SK-N-SH (cell line): ENCODE data around the gene SLC1A3. TPM values are rescaled to one million over a fixed set of nuclear protein-coding genes. Genes with fewer than 3 reads are reported as not detected.

Source experiments
- CTCF ChIA-PET: fragments of 300-600, 350-600 bp; formaldehyde crosslinking; extraction: SDS; loops from one replicate; lab custom pipeline; 2021; lab: Yijun Ruan, JAX
- POLR2A ChIA-PET: fragments of 350-600 bp; sonication (Branson Sonifier 250); formaldehyde crosslinking; extraction: SDS; loops from one replicate; lab custom pipeline; 2020; ENCODE audit warnings: antibody characterized with exemption, inconsistent platforms; lab: Yijun Ruan, JAX
- DNase-seq: peaks from one replicate; pipeline ENCODE4 v3.0.0; 2012
- H2AFZ ChIP-seq: fragments of 200-600 bp; sonication (generic); 2 replicates; pipeline ENCODE4 v1.8.1; 2016; ENCODE audit warnings: antibody characterized with exemption, mild to moderate bottlenecking, low read depth
- H3F3A ChIP-seq: fragments of 200-600 bp; sonication (generic); replicated peaks from 2 replicates; pipeline ENCODE3; 2016; ENCODE audit warnings: antibody characterized with exemption, mild to moderate bottlenecking; ENCODE audit not compliant: insufficient read depth
- H3K27ac ChIP-seq, 2 experiments: fragments of 200-500 bp in 1 of 2; fragments of 200-600 bp in 1 of 2; sonication (Bioruptor generic) in 1 of 2; sonication (generic), shearing (Covaris generic) in 1 of 2; 2 replicates each; pipeline versions ENCODE4 v1.5.1 to v1.6.1; 2014 to 2016; ENCODE audit warnings: low read depth in 2 of 2, inconsistent platforms in 1 of 2, low read length in 1 of 2, mild to moderate bottlenecking in 1 of 2, mixed read lengths in 1 of 2
- H3K27me3 ChIP-seq: fragments of 200-600 bp; sonication (generic), shearing (Covaris generic); 2 replicates; pipeline ENCODE4 v1.6.1; 2016; ENCODE audit warnings: mixed run types; ENCODE audit not compliant: insufficient read depth
- H3K36me3 ChIP-seq, 2 experiments: fragments of 200-500 bp in 1 of 2; fragments of 200-600 bp in 1 of 2; sonication (Bioruptor generic) in 1 of 2; sonication (generic) in 1 of 2; replicated peaks in 1 of 2; 2 replicates each; pipeline versions ENCODE3 to v1.5.1; 2014 to 2016; ENCODE audit warnings: low read length in 1 of 2, mild to moderate bottlenecking in 1 of 2; ENCODE audit not compliant: insufficient read depth in 2 of 2, control insufficient read depth in 1 of 2
- H3K4me1 ChIP-seq, 2 experiments: fragments of 200-500 bp in 1 of 2; fragments of 200-600 bp in 1 of 2; sonication (Bioruptor generic) in 1 of 2; sonication (generic), shearing (Covaris generic) in 1 of 2; 2 replicates each; pipeline versions ENCODE4 v1.5.1 to v1.6.1; 2014 to 2016; ENCODE audit warnings: low read depth in 1 of 2, low read length in 1 of 2, mixed run types in 1 of 2; ENCODE audit not compliant: insufficient read depth in 2 of 2, control insufficient read depth in 1 of 2
- H3K4me2 ChIP-seq: fragments of 200-600 bp; sonication (generic), shearing (Covaris generic); 2 replicates; pipeline ENCODE4 v1.6.1; 2017; ENCODE audit warnings: mixed run types
- H3K4me3 ChIP-seq, 2 experiments: fragments of 200-500 bp in 1 of 2; fragments of 200-600 bp in 1 of 2; sonication (Bioruptor generic) in 1 of 2; sonication (generic), shearing (Covaris generic) in 1 of 2; 2 replicates each; pipeline versions ENCODE4 v1.5.1 to v1.8.1; 2014 to 2016; ENCODE audit warnings: low read depth in 2 of 2, inconsistent platforms in 1 of 2, low read length in 1 of 2, mild to moderate bottlenecking in 1 of 2, mixed read lengths in 1 of 2, moderate library complexity in 1 of 2
- H3K79me2 ChIP-seq: fragments of 200-600 bp; sonication (generic); 2 replicates; pipeline ENCODE4 v1.8.1; 2017; ENCODE audit warnings: mild to moderate bottlenecking; ENCODE audit not compliant: insufficient read depth
- H3K9ac ChIP-seq: fragments of 200-600 bp; sonication (generic); 2 replicates; pipeline ENCODE4 v1.6.1; 2017; ENCODE audit warnings: mixed run types
- H3K9me2 ChIP-seq: fragments of 200-600 bp; sonication (generic); 2 replicates; pipeline ENCODE4 v1.6.1; 2017; ENCODE audit warnings: mixed run types
- H3K9me3 ChIP-seq: fragments of 200-600 bp; sonication (generic); 2 replicates; pipeline ENCODE4 v1.6.1; 2017; ENCODE audit warnings: mixed run types, mild to moderate bottlenecking, moderate library complexity
- H4K20me1 ChIP-seq: fragments of 200-600 bp; sonication (generic); 2 replicates; pipeline ENCODE4 v1.6.1; 2017; ENCODE audit warnings: mild to moderate bottlenecking, mixed run types; ENCODE audit not compliant: insufficient read depth
- CHD2 ChIP-seq: fragments of 150-350 bp; IDR thresholded peaks from 2 replicates; pipeline ENCODE4 v1.6.1; 2018; ENCODE audit warnings: low read length; ENCODE audit not compliant: partially characterized antibody
- ELF1 ChIP-seq: IDR thresholded peaks from 2 replicates; pipeline ENCODE4 v1.4.0; 2012
- EZH2phosphoT487 ChIP-seq: fragments of 200-600 bp; sonication (generic); IDR thresholded peaks from 2 replicates; pipeline ENCODE4 v1.6.1; 2017; ENCODE audit warnings: low read depth, mixed run types, mild to moderate bottlenecking, antibody characterized with exemption, moderate library complexity, borderline replicate concordance
- FOXJ3 ChIP-seq: sonication (generic); formaldehyde crosslinking; IDR thresholded peaks from 2 replicates; pipeline ENCODE4 v1.5.1; 2020; ENCODE audit warnings: mild to moderate bottlenecking, missing genetic modification reagents
- FOXM1 ChIP-seq: IDR thresholded peaks from 2 replicates; pipeline ENCODE4 v1.4.0; 2012; ENCODE audit warnings: low read depth, mild to moderate bottlenecking
- GATA2 ChIP-seq: sonication (generic); formaldehyde crosslinking; IDR thresholded peaks from 2 replicates; pipeline ENCODE4 v1.5.0; 2020; ENCODE audit warnings: mild to moderate bottlenecking, missing genetic modification reagents
- MEF2A ChIP-seq: IDR thresholded peaks from 2 replicates; pipeline ENCODE4 v1.4.0; 2012; ENCODE audit warnings: low read depth, borderline replicate concordance
- MXI1 ChIP-seq: IDR thresholded peaks from 2 replicates; pipeline ENCODE4 v1.6.1; 2012; ENCODE audit warnings: mild to moderate bottlenecking, low read depth, low read length, improper control_type of control experiment
- NRF1 ChIP-seq: IDR thresholded peaks from 2 replicates; pipeline ENCODE4 v1.6.1; 2012; ENCODE audit warnings: low read depth, mild to moderate bottlenecking, low read length
- POLR2AphosphoS5 ChIP-seq: IDR thresholded peaks from 2 replicates; pipeline ENCODE4 v1.6.1; 2012; ENCODE audit warnings: low read depth, low read length
- RCOR1 ChIP-seq: fragments of 150-350 bp; IDR thresholded peaks from 2 replicates; pipeline ENCODE4 v1.6.1; 2017; ENCODE audit warnings: antibody characterized with exemption, low read length
- REST ChIP-seq: IDR thresholded peaks from 2 replicates; pipeline ENCODE4 v1.6.1; 2012; ENCODE audit warnings: mild to moderate bottlenecking, low read depth, low read length, moderate library complexity
- RFX5 ChIP-seq: IDR thresholded peaks from 2 replicates; pipeline ENCODE4 v1.6.1; 2012; ENCODE audit warnings: mild to moderate bottlenecking, improper control_type of control experiment, low read length
- TCF12 ChIP-seq: IDR thresholded peaks from 2 replicates; pipeline ENCODE4 v1.4.0; 2012
- TEAD4 ChIP-seq: IDR thresholded peaks from 2 replicates; pipeline ENCODE4 v1.4.0; 2012; ENCODE audit warnings: mild to moderate bottlenecking, borderline replicate concordance; ENCODE audit not compliant: insufficient read depth
- YY1 ChIP-seq: IDR thresholded peaks from 2 replicates; pipeline ENCODE4 v1.4.0; 2012; ENCODE audit warnings: low read depth, mild to moderate bottlenecking
- WGBS: methylation state at CpG from one replicate; pipeline ENCODE4 v1.1.6; 2017; ENCODE audit warnings: low lambda C conversion rate; 5-methylcytosine and 5-hydroxymethylcytosine counted together
- polyA plus RNA-seq, 3 experiments: library from polyadenylated mRNA; depleted of rRNA; stranded (reverse); fragments of >200 nt; gene quantifications; 2 replicates each; pipeline ENCODE4 v1.2.3, GENCODE V29; 2012
- TF ChIP-seq, protein P1 (sequence below): IDR thresholded peaks from 2 replicates; pipeline ENCODE4 v1.4.0; 2012; ENCODE audit warnings: low read depth, borderline replicate concordance
- TF ChIP-seq, protein P2 (sequence below): IDR thresholded peaks from 2 replicates; pipeline ENCODE4; 2012

Gene SLC1A3
- polyA plus RNA-seq, 1 of the 3 experiments (the other 2 are of a cell fraction): not detected

- no peak overlapping the region for H2AFZ ChIP-seq
- no peaks in the 10 kb centered on the region for H3K9me3 ChIP-seq
- no peaks in the 10 kb centered on the region for H4K20me1 ChIP-seq
- ChIA-PET POLR2A (interaction anchor here (1.2 kb wide), 1 partner anchor 42 kb away, joined by 3 read pairs; no protein-coding TSS in a partner anchor), CTCF (interaction anchor here (0.6 to 1.6 kb wide), 2 partner anchors 11 to 88 kb away, joined by 3 to 5 read pairs; no protein-coding TSS in a partner anchor)
- no peaks in the 10 kb centered on the region for H3F3A ChIP-seq
- no peak overlapping the region for H3K9ac ChIP-seq
- no peaks in the 10 kb centered on the region for H3K4me1 ChIP-seq
- no peaks in the 10 kb centered on the region for H3K9me2 ChIP-seq
- no peaks in the 10 kb centered on the region for H3K36me3 ChIP-seq
- no peak overlapping the region for H3K4me2 ChIP-seq
- H3K27ac ChIP-seq: no peak overlapping the region
- H3K4me3 ChIP-seq: no peak overlapping the region
- TF ChIP-seq TCF12 (no peak), MEF2A (no peak), POLR2AphosphoS5 (no peak), EZH2phosphoT487 (no peak)
- TF ChIP-seq, protein P1, sequence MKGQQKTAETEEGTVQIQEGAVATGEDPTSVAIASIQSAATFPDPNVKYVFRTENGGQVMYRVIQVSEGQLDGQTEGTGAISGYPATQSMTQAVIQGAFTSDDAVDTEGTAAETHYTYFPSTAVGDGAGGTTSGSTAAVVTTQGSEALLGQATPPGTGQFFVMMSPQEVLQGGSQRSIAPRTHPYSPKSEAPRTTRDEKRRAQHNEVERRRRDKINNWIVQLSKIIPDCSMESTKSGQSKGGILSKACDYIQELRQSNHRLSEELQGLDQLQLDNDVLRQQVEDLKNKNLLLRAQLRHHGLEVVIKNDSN: no peak
- H3K27me3 ChIP-seq: peaks cover 25% of the 10 kb centered on the region; the same call in 1 of the 2 replicates
- no peaks in the 10 kb centered on the region for H3K79me2 ChIP-seq
- no peak for DNase-seq
Measured at GRCh38 chr5:36641431-36641830, 35.0 kb downstream of the SLC1A3 start.

DNA sequence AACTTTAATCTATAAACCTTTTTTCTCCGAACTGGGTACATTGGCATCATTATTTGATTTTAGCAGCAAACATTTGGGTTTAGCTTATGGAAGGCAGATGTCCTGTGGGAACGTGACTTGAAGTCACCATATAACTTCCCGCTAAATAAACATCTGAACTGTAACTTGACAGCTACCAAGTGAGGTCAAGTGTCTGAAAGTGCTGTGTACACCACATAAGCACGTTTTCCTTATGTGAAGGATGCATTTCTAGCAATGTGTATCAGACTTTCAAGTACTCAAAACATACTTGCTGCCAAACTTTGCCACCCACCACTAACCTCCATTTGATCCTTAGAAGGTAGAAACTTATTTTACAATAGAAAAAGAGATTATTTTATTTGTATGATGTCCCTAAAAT is 35.7 kb downstream of the SLC1A3 start:
- no peak overlapping the region for H3K9ac ChIP-seq
- H3K79me2 ChIP-seq: no peaks in the 10 kb centered on the region
- no peak overlapping the region for H3K4me3 ChIP-seq
- POLR2A ChIA-PET: no interaction called here
- H3K9me2 ChIP-seq: no peaks in the 10 kb centered on the region
- no peaks in the 10 kb centered on the region for H3K4me1 ChIP-seq
- DNase-seq: no peak
- 0% methylated on average over 4 of the region's 4 CpGs for WGBS
- peaks cover 21% of the 10 kb centered on the region; the same call in 1 of the 2 replicates for H3K27me3 ChIP-seq
- TF ChIP-seq RCOR1 (no peak), YY1 (no peak), POLR2AphosphoS5 (no peak), MXI1 (no peak), CHD2 (no peak), TEAD4 (no peak), NRF1 (no peak), RFX5 (no peak), GATA2 (CRISPR knock-in tag) (no peak), FOXM1 (no peak), FOXJ3 (CRISPR knock-in tag) (no peak), REST (no peak), ELF1 (no peak)
- TF ChIP-seq, protein P2, sequence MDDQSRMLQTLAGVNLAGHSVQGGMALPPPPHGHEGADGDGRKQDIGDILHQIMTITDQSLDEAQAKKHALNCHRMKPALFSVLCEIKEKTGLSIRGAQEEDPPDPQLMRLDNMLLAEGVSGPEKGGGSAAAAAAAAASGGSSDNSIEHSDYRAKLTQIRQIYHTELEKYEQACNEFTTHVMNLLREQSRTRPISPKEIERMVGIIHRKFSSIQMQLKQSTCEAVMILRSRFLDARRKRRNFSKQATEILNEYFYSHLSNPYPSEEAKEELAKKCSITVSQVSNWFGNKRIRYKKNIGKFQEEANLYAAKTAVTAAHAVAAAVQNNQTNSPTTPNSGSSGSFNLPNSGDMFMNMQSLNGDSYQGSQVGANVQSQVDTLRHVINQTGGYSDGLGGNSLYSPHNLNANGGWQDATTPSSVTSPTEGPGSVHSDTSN: no peak
- TF ChIP-seq, all 33 proteins: peak for 0
- H3K4me2 ChIP-seq: no peak overlapping the region
- H2AFZ ChIP-seq: no peak overlapping the region
- H4K20me1 ChIP-seq: no peaks in the 10 kb centered on the region
- no peak overlapping the region for H3K27ac ChIP-seq
- H3K9me3 ChIP-seq: no peaks in the 10 kb centered on the region
- CTCF ChIA-PET: interaction anchor here (1.6 kb wide), 1 partner anchor 10 kb away, joined by 5 read pairs; no protein-coding TSS in a partner anchor
- H3F3A ChIP-seq: no peaks in the 10 kb centered on the region
- H3K36me3 ChIP-seq: no peaks in the 10 kb centered on the region
